ENCODE results near the gene CLIC5.

DNA sequence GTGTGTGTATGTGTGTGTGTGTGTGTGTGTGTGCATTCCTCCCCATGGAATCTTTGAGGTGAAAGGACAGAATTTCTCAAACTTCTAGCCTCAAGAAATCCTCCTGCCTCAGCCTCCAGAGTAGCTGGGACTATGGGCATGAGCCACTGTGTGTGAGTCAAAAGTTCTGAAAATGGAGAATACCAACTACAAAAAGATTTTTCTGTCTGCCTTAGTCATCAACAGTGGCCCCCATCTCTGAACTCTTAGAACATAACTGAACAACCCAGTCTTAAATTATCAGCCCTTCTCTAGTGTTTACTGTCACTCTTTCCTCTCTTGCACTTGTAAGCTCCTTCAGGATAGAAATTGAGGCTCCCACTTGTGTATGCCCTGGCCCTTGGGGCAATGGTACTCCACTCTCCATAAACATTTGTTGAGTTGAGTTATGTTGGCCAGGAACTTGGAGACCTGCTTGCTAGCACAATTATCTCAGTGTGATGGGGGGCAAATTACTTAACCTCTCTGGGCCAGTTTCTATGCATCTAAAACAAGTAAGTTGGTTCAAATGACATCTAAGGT is 35.3 kb upstream of the CLIC5 start:
- TF ChIP-seq EZH2phosphoT487 (IDR thresholded peaks at IDR 0.05; ENCODE audit: borderline replicate concordance, low read depth, low read length) = no peak
- TF ChIP-seq, protein P1, sequence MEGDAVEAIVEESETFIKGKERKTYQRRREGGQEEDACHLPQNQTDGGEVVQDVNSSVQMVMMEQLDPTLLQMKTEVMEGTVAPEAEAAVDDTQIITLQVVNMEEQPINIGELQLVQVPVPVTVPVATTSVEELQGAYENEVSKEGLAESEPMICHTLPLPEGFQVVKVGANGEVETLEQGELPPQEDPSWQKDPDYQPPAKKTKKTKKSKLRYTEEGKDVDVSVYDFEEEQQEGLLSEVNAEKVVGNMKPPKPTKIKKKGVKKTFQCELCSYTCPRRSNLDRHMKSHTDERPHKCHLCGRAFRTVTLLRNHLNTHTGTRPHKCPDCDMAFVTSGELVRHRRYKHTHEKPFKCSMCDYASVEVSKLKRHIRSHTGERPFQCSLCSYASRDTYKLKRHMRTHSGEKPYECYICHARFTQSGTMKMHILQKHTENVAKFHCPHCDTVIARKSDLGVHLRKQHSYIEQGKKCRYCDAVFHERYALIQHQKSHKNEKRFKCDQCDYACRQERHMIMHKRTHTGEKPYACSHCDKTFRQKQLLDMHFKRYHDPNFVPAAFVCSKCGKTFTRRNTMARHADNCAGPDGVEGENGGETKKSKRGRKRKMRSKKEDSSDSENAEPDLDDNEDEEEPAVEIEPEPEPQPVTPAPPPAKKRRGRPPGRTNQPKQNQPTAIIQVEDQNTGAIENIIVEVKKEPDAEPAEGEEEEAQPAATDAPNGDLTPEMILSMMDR (conservative IDR thresholded peaks at IDR 0.05; ENCODE audit: low read length) = no peak
